Endometrial microvascular endothelial cells (primary cell): ENCODE measurements around the gene ABHD12. TPM values are rescaled to one million over a fixed set of nuclear protein-coding genes. Genes with fewer than 3 reads are reported as not detected.

Source experiments
- in situ Hi-C: cut with HindIII; loops from 2 replicates; pipeline ENCODE4 v1.10.0; 2017; ENCODE audit warnings: low sequenced_read_pairs, low pct_unique_long_range_greater_than_20kb; ENCODE audit errors: inconsistent ontology term
- total RNA-seq: library from RNA; depleted of rRNA; stranded (reverse); fragments of >200 nt; gene quantifications from one replicate; pipeline ENCODE4 v1.2.3, GENCODE V29; 2015; ENCODE audit errors: inconsistent ontology term

The ABHD12 gene
- total RNA-seq, 1 donor from 2014 or later, result 26.9 TPM

DNA sequence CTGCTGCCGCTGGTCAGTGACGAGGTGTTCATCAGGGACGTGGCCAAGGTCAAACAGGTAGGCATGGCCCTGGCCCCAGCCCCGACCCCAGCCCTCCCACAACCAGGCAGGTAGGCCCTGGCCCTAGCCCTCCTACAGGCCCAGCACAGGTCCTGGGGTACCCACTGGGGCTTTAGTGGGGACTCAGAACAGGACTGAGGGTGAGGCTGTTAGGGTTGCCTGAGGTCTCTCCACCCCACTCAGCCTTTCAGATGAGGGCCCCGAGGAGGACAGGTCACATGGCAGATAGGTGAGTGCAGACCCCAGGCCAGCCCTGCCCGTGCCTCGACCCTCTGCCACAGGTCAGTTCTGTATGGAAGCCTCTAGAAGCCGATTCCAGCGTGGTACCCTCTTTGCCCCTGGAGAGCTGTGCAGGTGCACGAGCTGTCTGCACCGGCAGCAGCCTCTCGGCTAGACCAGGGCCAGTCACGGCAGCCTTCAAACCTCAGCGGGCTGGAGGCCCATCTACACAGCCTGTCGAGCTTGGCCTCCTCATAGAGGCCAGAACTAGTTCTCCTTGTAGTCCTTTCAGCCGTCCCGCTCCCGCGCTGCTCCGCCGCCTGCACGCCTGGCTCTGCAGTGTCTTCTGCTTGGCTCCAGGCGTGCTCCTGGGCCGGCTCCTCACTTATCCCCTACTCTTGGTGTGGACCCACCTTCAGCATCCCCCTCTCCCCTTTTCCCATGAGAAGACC lies 107.2 kb downstream of the ABHD12 start:
- in situ Hi-C loops, result no loop called here

DNA sequence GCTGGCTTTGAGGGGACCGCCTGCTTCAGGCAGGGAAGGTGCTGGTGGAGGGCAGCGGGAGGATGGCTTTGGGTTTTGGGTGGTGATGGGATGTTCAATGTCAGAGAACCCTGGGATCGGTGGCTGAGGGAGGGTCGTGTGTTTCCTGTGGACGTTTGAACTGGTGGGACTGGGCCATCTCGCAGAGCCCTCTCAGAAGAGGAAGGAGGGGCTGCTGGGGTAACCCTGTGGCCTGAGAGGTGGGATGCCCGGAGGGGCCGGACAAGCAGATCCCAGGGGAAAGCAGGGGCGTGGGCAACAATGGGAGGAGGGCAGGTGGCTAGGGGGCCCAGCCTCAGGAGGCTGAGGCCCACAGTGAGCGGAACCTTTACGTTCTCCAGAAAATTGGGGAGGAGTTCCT lies 107.8 kb downstream of the ABHD12 start:
- in situ Hi-C loops, result no loop called here

DNA sequence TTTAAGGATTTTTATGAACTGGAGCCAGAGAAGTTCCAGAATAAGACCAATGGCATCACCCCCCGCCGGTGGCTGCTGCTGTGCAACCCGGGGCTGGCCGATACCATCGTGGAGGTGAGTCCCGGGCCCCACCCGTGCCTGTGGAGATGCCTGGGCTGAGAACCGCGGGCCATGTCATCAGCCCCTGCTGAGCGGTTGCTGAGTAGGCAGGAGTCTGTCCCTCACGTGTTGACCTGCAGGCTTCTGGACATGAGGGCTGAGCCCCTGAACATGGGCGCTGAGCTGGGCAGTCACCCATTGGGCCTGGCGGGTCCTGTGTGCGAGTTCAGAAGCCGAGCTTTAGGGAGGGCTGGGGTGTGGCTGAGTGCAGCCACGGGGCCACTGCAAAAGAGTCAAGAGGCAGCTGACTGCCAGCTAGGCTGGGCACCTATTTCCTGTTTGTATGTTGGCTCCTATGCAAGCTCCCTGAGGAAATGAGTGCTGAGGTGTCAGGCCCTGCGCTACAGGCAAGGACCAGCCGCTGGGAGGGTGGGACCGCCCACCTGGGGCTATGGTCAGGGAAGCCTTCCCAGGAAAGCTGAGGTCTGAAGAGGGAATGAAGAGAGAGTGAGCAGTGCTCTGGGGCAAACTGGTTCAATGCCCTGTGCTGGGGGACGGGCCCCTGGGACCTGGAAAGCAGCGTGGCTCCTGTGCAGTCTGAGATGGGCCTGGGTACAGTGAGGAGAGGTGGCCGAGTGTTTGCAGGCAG lies 108.4 kb downstream of the ABHD12 start:
- in situ Hi-C loops, result no loop called here

DNA sequence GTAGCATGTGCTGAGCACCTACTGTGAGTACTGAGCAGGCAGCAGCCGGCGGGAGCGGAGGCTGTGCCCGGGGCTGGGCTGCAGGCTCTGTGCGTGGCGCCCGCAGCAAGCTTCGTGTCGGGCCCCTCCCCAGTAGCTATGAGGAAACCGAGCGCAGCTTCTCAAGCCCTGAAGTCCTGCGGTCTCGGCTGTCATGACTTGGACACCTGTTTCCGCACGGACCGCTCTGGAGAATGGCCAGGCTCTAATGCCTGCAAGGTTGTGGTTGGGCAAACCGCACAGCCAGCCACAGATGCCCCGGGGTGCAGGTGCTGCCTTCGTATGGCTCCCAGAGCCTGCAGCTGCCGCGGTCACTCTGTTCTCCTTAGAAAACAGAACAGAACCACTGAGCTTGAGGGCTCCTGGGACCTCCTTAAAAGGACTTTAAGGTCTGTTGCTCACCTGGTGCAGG lies 109.1 kb downstream of the ABHD12 start:
- in situ Hi-C loops, result no loop called here

DNA sequence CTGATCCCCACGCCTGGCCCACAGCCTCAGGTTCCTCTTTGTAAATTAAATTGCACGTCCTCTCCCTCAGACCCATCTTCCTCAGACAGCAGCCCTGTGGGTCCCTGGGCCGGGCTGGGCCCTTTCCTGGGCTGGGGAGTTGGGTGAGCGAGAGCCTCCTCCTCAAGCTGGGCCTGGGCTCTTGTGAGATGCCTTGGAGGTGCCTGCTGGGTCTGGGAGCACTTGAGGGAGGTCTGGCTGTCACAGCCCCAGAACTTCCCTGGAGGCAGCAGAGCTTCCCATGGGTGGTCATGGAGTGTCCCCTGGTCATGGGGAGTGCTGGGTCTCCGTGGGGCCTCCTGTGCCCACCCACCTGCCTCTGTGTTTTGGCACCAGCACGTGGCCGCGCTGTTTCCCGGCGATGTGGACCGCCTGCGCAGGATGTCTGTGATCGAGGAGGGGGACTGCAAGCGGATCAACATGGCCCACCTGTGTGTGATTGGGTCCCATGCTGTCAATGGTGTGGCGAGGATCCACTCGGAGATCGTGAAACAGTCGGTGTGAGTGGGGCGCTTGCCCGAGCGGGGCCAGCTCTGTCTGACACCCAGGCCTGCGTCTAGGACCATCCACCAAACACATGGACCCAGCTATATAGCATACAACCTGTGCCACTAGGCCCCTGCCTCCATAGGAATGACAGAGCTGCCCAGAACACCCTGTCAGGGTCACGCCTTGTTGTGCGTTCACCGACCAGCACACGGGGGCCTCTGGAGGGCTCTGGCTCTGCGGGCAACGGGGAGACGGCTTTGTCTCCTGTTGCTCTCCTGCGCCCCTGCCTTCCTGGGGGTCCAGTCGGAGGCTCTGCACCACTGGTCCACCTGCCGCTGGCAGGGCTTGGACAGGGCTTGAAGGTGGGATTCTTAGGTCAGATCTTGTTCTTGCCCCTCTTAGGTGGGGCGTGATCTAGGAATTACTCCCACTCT lies 109.8 kb downstream of the ABHD12 start:
- in situ Hi-C loops, result no loop called here

DNA sequence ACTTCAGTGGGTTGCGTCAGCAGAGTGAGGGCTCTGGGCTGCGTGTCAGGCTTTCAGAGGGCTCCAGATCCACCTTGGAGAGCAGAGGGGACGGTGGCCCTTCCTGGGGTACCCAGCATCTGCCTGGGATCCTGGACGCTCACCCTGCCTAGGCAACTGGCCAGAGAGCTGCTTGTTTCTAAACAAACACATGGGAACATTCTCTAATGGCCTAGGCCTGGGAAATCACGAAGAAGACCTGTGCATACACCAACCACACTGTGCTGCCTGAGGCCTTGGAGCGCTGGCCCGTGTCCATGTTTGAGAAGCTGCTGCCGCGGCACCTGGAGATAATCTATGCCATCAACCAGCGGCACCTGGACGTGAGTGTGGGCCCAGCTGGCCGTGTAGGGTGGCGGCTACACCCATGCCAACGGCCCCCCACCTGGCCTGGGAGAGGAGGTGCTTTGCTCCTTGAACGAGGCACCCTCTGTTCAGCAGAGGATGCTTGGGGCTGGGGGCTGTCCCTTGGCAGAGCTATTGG lies 110.5 kb downstream of the ABHD12 start:
- in situ Hi-C loops, result no loop called here

DNA sequence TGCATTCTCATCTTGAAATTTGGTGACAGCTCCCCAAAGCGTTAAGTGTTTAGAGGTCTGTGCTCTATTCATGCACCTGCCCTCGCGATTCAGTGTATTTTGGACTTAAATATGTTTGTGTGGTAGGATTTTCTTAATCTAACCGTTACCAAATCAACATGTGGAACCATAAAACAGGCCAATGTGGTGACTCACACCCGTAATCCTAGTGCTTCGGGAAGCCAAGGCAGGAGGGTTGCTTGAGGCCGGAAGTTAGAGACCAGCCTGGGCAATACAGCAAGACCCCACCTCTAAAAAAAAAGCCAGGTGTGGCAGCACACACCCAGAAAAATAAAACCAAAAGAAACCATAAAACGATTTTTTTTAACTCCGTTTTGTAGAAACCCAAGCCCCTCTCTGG lies 111.2 kb downstream of the ABHD12 start:
- in situ Hi-C loops, result no loop called here

DNA sequence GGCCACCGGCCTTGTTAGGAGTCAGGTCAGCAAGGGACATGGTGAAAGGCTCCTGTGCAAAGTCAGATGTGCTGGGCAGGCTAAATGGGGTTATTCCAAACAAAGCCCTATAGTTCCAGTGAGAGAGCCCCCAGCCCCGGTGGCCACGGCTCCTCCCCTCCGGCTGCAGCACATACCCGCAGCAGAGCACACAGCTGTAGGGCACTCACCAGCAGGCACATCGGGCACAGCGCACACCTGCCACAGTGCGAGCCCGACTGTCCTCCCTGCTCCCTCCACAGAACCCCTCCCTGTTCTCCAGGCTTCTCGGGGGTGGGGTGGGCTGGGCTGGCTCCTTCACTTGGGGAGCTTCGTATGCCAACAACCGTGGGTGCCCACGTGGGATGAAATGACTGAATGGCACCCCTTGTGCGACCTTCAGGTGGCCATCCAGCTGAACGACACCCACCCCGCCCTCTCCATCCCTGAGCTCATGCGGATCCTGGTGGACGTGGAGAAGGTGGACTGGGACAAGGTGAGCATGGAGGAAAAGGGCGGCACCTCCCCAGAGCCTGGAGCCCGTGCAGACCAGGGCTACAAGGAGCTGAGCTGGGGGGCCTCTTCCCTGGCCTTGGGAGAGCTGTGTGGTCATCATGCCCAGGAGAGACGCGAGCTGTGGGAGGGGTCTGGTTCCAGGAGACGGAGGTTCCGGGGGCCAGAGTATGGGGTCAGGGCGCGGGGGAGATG lies 111.8 kb downstream of the ABHD12 start:
- in situ Hi-C loops, result no loop called here

DNA sequence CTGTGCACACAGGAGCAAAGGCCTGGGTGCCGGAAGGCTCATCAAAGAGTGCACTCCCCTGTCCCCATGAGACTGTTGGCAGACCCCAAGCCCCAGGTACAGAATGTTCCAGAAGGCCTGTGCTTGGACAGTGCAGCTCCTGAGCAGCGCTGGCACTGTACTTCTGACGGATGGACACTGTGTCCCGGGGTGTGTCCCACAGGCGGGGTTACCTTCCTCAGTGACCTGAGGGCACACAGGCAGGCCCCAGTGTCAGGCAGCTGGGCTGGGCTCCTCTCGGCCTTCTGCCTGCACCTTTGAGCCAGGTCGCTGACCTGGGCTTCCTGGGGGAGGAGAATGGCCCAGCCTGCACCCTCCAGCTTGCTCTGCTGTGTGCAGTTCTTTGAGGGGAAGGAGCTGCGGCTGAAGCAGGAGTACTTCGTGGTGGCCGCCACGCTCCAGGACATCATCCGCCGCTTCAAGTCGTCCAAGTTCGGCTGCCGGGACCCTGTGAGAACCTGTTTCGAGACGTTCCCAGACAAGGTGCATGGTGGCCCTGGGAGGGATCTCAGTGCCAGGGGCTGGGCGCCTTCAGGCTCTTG lies 112.6 kb downstream of the ABHD12 start:
- in situ Hi-C loops, result no loop called here

DNA sequence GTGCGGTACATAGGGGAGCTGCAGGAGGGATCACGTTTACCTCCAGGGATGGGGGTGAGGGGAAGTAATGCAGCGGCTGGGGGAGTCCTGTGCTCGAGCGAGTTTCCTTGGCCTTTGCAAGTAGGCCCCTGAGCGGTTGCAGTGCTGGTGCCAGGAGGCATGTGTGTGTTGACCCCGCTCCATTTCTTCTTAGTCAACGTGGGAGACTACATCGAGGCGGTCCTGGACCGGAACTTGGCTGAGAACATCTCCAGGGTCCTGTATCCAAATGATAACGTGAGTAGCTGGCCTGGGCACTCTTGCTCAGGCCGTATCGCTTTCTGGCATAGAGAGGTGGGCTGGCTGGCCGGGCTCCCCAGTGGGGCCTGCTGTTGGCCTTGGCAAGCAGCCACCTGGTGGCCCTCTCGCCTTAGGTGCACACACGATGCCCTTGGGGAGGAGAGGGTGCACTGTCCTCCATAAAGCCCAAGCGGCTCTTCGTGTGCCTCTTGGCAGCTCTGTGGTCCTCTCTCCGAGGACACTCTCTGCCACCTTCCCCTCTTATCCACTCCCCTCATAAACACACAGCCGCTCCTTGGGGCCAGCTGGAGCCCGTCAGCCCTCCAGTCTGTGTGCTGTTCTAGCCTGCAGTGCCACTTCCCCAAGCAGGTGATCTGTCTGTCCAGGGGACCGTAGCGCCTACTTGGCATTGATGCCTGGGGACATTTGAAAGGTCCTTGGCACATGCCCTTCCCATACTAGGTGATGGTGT lies 113.4 kb downstream of the ABHD12 start:
- in situ Hi-C loops, result no loop called here

DNA sequence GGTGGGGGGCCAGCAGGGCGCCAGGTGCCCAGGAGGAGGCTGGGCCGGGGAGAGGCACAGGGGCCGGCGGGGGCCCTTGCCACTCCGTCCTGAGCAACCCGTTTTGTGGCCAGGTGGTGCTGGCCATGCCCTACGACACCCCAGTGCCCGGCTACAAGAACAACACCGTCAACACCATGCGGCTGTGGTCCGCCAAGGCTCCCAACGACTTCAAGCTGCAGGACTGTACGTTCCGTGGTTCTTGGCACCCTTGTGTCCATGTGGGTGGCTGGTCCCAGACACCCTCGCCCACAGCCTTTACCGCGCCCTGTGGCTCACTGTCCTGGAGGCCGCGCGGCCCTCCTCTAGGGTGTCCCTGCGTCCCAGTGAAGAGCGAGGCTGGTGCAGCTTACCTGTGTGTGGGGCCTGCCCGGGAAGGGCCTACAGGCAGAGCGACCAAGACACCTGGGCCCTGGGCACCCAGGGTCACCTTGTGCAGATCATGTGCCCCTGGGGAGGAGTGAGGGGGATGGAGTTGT lies 114.0 kb downstream of the ABHD12 start:
- in situ Hi-C loops, result no loop called here

DNA sequence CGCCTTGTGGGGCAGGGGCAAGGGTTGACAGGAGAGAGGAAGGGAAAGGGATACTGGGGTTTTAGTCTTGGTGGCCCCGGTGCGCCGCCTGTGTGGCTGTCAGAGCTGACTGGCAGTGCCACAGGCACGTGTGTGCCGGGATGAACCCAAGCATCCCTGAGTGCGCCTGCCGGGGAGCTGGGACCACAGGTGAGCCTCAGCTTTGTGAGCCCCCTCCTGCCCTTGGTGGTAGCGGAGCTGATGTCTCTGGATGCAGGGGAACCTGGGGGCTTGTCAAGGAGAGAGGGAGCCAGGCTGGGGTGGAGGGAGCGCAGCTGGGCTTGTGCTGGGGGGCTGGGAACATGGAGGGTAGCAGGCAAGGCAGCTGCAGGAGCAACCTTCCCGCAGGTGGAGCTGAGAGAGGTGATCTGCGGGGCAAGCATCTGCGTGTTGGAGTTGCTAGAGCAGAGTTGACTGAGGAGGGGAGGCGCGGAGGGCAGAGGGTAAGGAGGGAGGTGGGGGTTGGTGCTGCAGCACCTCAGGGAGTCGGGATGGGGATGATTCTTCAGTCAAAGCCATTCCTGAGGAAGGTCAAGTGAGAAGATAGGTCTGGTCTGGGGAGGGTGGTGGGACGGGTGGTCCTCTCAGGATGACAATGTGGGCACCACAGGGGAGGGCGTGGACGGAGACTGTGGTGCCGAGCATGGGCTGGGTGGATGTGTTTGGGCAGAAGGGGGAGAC lies 114.7 kb downstream of the ABHD12 start:
- in situ Hi-C loops, result no loop called here

DNA sequence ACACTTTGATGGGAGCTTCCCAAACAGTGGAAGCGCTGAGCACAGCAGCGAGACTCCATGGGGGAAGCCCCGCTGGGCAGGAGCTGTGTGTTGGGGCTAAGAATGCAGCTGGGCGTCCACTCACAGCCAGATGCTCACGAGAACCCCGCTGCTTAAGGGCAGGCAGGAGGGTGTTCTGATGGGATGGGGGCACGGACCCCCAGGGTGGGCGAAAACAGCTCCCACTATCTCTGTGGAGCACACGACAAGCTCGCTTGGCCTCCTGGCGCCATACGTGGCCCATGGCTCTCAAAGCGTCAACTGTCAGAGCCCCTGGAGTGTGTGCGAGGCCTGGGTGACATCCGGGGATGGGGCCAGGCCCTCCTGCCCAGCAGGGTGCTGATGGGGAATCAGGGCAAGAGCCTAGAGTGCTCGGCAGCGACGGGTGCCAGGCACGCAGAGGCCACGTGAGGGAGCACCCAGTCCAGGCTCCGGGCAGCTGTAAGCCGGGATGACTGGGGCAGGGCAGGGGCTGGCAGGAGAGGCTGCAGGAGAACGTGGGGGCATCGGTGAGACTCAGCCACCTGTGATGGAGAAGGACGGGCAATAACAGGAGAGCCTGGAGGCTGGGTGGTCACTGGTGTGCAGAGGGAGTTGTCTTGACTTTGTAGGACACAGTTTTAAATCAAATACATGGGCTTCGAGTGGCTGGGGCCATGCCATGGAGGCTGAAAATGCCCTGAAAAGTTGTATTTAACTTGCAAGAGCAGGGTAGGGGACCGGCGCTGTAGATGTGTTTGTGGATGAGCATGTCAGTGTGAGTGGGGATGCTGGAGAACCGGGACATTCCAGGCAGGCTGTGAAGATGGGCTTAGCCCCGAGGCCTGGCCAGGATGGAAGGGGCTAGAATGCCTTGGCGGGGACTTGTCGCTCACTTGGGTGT lies 115.5 kb downstream of the ABHD12 start:
- in situ Hi-C loops, result no loop called here

DNA sequence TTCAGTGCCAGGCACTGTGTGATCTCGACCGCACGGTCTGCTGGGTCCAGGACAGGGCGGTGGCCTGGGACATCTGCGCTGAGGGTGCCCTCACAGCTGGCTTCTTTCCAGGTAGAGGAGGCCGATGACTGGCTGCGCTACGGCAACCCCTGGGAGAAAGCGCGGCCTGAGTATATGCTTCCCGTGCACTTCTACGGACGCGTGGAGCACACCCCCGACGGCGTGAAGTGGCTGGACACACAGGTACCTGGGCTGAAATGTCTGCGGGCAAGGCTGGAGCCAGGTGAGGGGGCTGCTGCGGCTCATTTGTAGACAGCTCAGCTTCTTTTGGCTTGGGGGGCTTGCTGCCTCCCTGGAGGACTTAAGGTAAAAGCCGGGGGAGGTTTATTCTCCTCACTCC lies 116.2 kb downstream of the ABHD12 start:
- in situ Hi-C loops, result no loop called here

DNA sequence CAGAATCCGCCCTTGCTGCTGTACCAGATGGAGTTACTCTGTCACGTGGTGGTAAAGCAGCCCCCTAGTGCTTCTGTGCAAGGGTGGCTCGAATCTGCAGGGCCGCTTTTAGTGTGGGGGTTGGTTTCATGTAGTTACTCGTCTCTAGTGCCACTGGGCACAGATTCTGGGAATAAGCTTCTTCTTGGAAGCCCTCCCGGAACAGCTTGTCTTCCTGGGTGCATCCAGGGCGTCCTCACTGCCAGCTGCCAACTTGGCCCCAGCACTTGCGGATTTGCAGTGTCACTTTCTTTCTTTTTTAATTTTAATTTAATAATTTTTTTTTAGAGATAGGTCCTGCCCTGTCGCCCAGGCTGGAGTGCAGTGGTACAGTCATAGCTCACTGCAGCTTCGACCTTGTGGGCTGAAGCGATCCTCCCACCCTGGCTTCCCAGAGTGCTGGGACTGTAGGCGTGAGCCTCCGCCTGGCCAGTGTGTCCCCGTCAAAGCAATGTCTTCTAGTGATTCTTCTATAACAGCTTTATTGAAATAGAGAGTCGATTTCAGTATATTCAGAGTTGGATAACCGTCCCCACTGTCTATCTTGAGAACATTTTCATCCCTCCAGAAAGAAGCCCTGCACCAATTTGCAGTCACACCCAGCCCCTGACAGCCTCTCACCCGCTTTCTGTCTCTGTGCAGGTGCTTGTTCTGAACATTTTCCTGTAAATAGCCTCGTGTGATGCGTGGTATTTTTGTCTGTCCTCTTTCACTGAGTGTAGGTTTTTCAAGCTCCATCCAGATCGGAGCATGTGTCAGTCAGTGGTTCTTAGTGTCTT lies 116.9 kb downstream of the ABHD12 start:
- in situ Hi-C loops, result no loop called here
